Esophagus squamous epithelium (tissue), 5 donors: Measurements from ENCODE around the gene YIPF1. TPM values are rescaled to one million over a fixed set of nuclear protein-coding genes. Genes with fewer than 3 reads are reported as not detected.
"Not testable (repeated sequence)": the region's sequence is repeated elsewhere in the genome, so short reads cannot be mapped to it uniquely, and the experiment has no call there.

Source experiments
- DNase-seq: peaks from one replicate; lab custom pipeline; 2025; lab: John Stamatoyannopoulos, UW
- H3K27ac ChIP-seq, 4 donors: fragments of 200-600 bp; sonication (generic); one replicate each; pipeline ENCODE4 v1.5.1; 2016 to 2019; ENCODE audit warnings: mild to moderate bottlenecking in 1 of 4
- H3K27me3 ChIP-seq, 4 donors: fragments of 200-600 bp; sonication (generic); 1 replicate in 3 of 4; 2 replicates in 1 of 4; pipeline versions ENCODE4 v1.5.1 to v1.6.0; 2017 to 2021; ENCODE audit warnings: antibody characterized with exemption in 1 of 4
- H3K36me3 ChIP-seq, 3 donors: fragments of 200-600 bp; sonication (generic); one replicate each; pipeline ENCODE4 v1.5.1; 2016 to 2019
- H3K4me1 ChIP-seq, 3 donors: fragments of 200-600 bp; sonication (generic); one replicate each; pipeline ENCODE4 v1.5.1; 2017 to 2019
- H3K4me3 ChIP-seq, 4 donors: fragments of 200-600 bp; sonication (generic); 1 replicate in 3 of 4; 2 replicates in 1 of 4; pipeline ENCODE4 v1.5.1; 2016 to 2019; ENCODE audit warnings: mild to moderate bottlenecking in 2 of 4, moderate library complexity in 1 of 4
- H3K9me3 ChIP-seq, 3 donors: fragments of 200-600 bp; sonication (generic); one replicate each; pipeline ENCODE4 v1.5.1; 2016 to 2019
- POLR2A ChIP-seq, 4 donors: fragments of 450-650 bp; IDR thresholded peaks; one replicate each; pipeline ENCODE4 v1.6.1; 2017; ENCODE audit warnings: antibody characterized with exemption in 4 of 4, mild to moderate bottlenecking in 4 of 4, moderate library complexity in 3 of 4
- WGBS, 2 donors: methylation state at CpG; one replicate each; pipeline ENCODE4 v1.1.5; 2018; 5-methylcytosine and 5-hydroxymethylcytosine counted together
- intact Hi-C: fragments of 100-400 bp; cut with DNase I; formaldehyde crosslinking; loops from one replicate; pipeline ENCODE4 v1.15.0; 2022
- total RNA-seq, 4 donors: library from RNA; depleted of rRNA; stranded (reverse); fragments of >200 nt; gene quantifications; one replicate each; pipeline ENCODE4 v1.1.0, GENCODE V29; 2016
- TF ChIP-seq, protein P1 (sequence below), 6 experiments: fragments of 450-650 bp in 4 of 6; fragments of 200-600 bp in 2 of 6; sonication (generic) in 2 of 6; IDR thresholded peaks; one replicate each; pipeline ENCODE4 v1.5.1; 2016 to 2019; ENCODE audit warnings: antibody characterized with exemption in 6 of 6, mild to moderate bottlenecking in 4 of 6, moderate library complexity in 4 of 6
- donor health status: DM: yes; HTN: yes; CAD: no.

YIPF1 gene
- total RNA-seq, 4 donors from 2014 or later: 15.8 to 25.3 (median 17.0) TPM

DNA sequence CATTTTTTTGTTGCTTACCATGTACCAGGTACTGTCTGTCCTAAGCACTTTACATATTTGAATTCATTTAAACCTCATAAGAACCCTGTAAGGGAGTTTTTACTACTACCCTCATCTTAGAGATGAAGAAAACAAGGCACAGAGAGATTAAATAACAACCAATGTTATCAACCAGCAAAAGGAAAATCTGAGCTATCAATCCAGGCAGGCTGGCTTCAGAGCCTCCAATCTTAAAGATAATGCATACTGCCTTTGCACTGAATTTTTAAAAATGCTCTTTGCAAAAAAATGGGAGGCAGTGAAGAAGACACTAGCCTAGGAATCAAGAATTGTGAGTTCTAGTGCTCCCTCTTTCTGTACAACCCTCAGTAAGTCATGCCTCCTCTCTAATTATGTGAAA, 70.2 kb downstream of the YIPF1 start:
- no peak overlapping the region for H3K27ac ChIP-seq
- H3K27me3 ChIP-seq: no peaks in the 10 kb centered on the region
- peaks cover 0 to 71% (median 0%) of the 10 kb centered on the region in 3 donors for H3K36me3 ChIP-seq
- DNase-seq: no peak
- intact Hi-C loops: no loop called here
- H3K4me3 ChIP-seq: no peak overlapping the region
- TF ChIP-seq, protein P1, sequence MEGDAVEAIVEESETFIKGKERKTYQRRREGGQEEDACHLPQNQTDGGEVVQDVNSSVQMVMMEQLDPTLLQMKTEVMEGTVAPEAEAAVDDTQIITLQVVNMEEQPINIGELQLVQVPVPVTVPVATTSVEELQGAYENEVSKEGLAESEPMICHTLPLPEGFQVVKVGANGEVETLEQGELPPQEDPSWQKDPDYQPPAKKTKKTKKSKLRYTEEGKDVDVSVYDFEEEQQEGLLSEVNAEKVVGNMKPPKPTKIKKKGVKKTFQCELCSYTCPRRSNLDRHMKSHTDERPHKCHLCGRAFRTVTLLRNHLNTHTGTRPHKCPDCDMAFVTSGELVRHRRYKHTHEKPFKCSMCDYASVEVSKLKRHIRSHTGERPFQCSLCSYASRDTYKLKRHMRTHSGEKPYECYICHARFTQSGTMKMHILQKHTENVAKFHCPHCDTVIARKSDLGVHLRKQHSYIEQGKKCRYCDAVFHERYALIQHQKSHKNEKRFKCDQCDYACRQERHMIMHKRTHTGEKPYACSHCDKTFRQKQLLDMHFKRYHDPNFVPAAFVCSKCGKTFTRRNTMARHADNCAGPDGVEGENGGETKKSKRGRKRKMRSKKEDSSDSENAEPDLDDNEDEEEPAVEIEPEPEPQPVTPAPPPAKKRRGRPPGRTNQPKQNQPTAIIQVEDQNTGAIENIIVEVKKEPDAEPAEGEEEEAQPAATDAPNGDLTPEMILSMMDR (IDR thresholded peaks at IDR 0.05): no peak
- no peak for TF ChIP-seq POLR2A (IDR thresholded peaks at IDR 0.05)
- no peaks in the 10 kb centered on the region for H3K4me1 ChIP-seq
- H3K9me3 ChIP-seq: no peaks in the 10 kb centered on the region

DNA sequence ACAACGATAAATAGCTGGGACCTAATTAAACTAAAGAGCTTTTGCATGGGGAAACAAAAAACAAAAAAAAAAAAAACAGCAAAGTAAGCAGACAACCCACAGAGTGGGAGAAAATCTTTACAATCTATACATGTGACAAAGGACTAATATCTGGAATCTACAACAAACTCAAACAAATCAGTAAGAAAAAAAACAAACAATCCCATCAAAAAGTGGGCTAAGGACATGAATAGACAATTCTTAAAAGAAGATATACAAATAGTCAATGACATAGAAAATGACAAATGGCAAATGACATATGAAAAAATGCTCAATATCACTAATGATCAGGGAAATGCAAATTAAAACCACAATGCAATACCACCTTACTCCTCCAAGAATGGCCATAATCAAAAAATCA, 73.0 kb downstream of the YIPF1 start:
- H3K9me3 ChIP-seq, H3K27me3 ChIP-seq, DNase-seq, intact Hi-C loops, H3K4me1 ChIP-seq, H3K4me3 ChIP-seq, H3K27ac ChIP-seq: not testable (repeated sequence)
- 86 to 100% methylated on average over 1 of the region's 1 CpG for WGBS, 2 donors
- peaks cover 0 to 70% (median 0%) of the 10 kb centered on the region in 3 donors for H3K36me3 ChIP-seq

DNA sequence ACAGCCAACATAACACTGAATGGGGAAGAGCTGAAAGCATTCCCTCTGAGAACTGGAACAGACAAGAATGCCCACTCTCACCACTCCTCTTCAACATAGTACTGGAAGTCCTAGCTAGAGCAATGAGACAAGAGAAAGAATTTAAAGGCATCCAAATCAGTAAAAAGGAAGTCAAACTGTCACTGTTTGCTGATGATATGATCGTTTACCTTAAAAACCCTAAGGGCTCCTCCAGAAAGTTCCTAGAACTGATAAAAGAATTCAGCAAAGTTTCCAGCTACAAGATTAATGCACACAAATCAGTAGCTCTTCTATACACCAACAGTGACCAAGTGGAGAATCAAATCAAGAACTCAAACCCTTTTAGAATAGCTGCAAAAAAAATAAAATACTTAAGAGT, 74.1 kb downstream of the YIPF1 start:
- not testable (repeated sequence) for H3K27ac ChIP-seq, H3K27me3 ChIP-seq
- WGBS, 2 donors: 68 to 83% methylated on average over 1 of the region's 1 CpG

DNA sequence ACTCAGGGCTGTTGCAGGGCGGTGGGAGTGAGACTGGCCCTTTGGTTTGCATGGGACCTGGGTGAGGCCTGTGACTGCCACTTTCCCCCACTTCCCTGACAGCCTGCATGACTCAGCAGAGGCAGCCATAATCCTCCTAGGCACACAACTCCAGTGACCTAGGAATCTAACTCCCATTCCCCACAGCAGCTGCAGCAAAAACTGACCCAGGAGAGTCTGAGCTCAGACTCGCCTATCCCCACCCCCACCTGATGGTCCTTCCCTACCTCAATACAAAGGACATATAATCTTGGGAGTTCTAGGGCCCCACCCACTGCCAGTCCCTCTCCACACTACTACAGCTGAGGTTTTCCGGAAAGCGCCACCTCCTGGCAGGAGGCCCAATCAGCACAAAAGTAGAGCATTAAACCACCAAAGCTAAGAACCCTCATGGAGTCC, 78.2 kb downstream of the YIPF1 start:
- H3K4me1 ChIP-seq: no peaks in the 10 kb centered on the region
- no peak overlapping the region for H3K4me3 ChIP-seq
- peak overlapping the region in 1 of 4 donors; percentile 2 for H3K27ac ChIP-seq
- no peak for TF ChIP-seq POLR2A (IDR thresholded peaks at IDR 0.05)
- TF ChIP-seq, protein P1 (IDR thresholded peaks at IDR 0.05): peak in 1 of 6 experiments; percentile 27
- H3K9me3 ChIP-seq: no peaks in the 10 kb centered on the region
- H3K27me3 ChIP-seq: no peaks in the 10 kb centered on the region
- intact Hi-C loops: no loop called here
- peaks cover 0 to 64% (median 3%) of the 10 kb centered on the region in 3 donors for H3K36me3 ChIP-seq
- WGBS, 2 donors: 84% methylated on average over 3 of the region's 4 CpGs; no CpG with 5 or more reads in 1 of the 2 donors
- DNase-seq: no peak

More for the DNA sequence above, 74.1 kb downstream of the YIPF1 start:
- H3K36me3 ChIP-seq: peaks cover 0 to 71% (median 0%) of the 10 kb centered on the region in 3 donors
- H3K9me3 ChIP-seq, H3K4me1 ChIP-seq, intact Hi-C loops, DNase-seq, H3K4me3 ChIP-seq: not testable (repeated sequence)

DNA sequence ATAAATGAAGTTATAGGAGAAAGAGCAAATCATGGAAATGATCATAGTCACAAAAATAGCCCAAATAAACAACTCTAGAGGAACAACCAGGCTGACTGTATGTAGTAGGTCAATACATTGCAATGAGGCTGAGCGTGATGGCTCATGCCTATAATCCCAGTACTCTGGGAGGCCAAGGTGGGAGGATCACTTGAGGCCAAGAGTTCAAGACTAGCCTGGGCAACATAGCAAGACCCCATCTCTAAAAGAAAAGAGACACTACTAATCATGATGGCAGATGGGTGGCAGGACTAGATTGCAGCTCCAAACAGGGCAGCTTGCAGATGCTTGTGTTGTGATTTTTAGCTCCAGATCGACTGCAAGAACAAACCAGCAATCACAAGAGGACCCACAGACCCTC, 79.1 kb downstream of the YIPF1 start:
- no peak for DNase-seq
- H3K27me3 ChIP-seq: no peaks in the 10 kb centered on the region
- 98 to 100% methylated on average over 2 of the region's 2 CpGs for WGBS, 2 donors
- no peak overlapping the region for H3K4me3 ChIP-seq
- intact Hi-C loops: no loop called here
- H3K36me3 ChIP-seq: peaks cover 0 to 64% (median 5%) of the 10 kb centered on the region in 3 donors
- TF ChIP-seq, protein P1 (IDR thresholded peaks at IDR 0.05): no peak
- no peak for TF ChIP-seq POLR2A (IDR thresholded peaks at IDR 0.05)
- no peaks in the 10 kb centered on the region for H3K4me1 ChIP-seq
- no peak overlapping the region for H3K27ac ChIP-seq
- H3K9me3 ChIP-seq: no peaks in the 10 kb centered on the region

DNA sequence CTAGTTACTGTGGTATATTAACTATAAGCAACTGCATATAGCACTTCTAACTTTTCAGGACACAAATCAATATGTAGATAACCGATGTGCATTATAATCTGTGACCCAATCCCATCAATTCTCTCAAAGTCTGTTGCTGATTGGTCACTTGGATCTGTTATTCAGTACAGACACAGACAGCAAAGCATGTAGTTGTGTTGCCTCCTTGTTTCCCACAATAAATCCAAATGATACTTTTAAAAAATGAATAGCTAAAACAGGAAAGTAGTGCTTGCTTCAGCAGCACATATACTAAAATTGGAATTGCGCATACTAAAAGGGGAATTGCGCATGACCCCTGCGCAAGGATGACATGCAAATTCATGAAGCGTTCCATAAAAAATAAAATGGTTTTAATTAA, 79.6 kb downstream of the YIPF1 start:
- 91 to 99% methylated on average over 5 of the region's 5 CpGs for WGBS, 2 donors
- DNase-seq: no peak
- intact Hi-C loops: no loop called here

More for the DNA sequence above, 79.6 kb downstream of the YIPF1 start:
- TF ChIP-seq, protein P1 (IDR thresholded peaks at IDR 0.05): no peak
- no peak for TF ChIP-seq POLR2A (IDR thresholded peaks at IDR 0.05)
- H3K36me3 ChIP-seq: peaks cover 0 to 64% (median 5%) of the 10 kb centered on the region in 3 donors
- H3K9me3 ChIP-seq: no peaks in the 10 kb centered on the region
- H3K27ac ChIP-seq: no peak overlapping the region
- H3K27me3 ChIP-seq: no peaks in the 10 kb centered on the region
- no peaks in the 10 kb centered on the region for H3K4me1 ChIP-seq
- no peak overlapping the region for H3K4me3 ChIP-seq
